Activated naive CD8-positive, alpha-beta T cell treated with anti-CD3 and anti-CD28 coated beads for 36 hours (primary cell): Measurements from ENCODE around the gene NRXN2. TPM values are rescaled to one million over a fixed set of nuclear protein-coding genes. Genes with fewer than 3 reads are reported as not detected.

Source experiments
- DNase-seq: peaks from one replicate; pipeline ENCODE4 v3.0.0; 2021
- H3K27ac Mint-ChIP-seq: one replicate; pipeline ENCODE4 v1.8.0; 2022; ENCODE audit warnings: mild to moderate bottlenecking, moderate library complexity, mixed read lengths
- H3K27me3 Mint-ChIP-seq: one replicate; pipeline ENCODE4 v1.8.0; 2022; ENCODE audit warnings: mild to moderate bottlenecking, mixed read lengths
- H3K36me3 Mint-ChIP-seq: one replicate; pipeline ENCODE4 v1.8.0; 2021; ENCODE audit warnings: mild to moderate bottlenecking, mixed read lengths
- H3K4me1 Mint-ChIP-seq: one replicate; pipeline ENCODE4 v1.8.0; 2021; ENCODE audit warnings: mixed read lengths
- H3K4me3 Mint-ChIP-seq: one replicate; pipeline ENCODE4 v1.8.0; 2022; ENCODE audit warnings: mild to moderate bottlenecking, moderate library complexity, mixed read lengths
- H3K9me3 Mint-ChIP-seq: one replicate; pipeline ENCODE4 v1.8.0; 2022; ENCODE audit warnings: mixed read lengths
- total RNA-seq, 2 experiments: library from RNA; stranded (reverse); gene quantifications; one replicate each; pipeline ENCODE4 v1.2.3, GENCODE V29; 2021

NRXN2 gene
- total RNA-seq, 2 experiments from 2014 or later, result 0.20 to 0.58 TPM

DNA sequence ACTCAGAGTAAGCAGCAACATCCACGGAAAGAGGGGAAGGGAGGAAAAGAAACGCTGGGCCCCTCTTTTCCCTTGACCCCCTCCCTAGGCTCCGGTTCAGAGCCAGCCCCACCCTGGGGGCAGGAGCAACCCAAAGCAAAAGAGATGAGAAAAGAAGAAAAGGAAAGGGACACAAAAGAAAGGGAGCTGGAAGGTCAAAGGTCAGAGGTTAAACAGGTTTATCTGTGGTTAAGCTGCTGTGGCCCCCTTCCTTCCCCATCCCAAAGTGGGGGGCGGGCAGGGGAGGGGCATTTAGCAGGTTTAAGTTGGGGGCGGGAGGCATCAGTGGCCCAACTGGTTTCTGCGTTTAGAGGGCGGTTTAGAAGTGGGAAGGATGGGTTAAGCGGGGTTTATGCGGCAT, 96.4 kb downstream of the NRXN2 start:
- DNase-seq, result no peak
- Mint-ChIP-seq H3K9me3 (no peaks in the 10 kb centered on the region), H3K27ac (no peak overlapping the region), H3K36me3 (no peaks in the 10 kb centered on the region), H3K27me3 (no peaks in the 10 kb centered on the region), H3K4me1 (no peaks in the 10 kb centered on the region), H3K4me3 (no peak overlapping the region)

DNA sequence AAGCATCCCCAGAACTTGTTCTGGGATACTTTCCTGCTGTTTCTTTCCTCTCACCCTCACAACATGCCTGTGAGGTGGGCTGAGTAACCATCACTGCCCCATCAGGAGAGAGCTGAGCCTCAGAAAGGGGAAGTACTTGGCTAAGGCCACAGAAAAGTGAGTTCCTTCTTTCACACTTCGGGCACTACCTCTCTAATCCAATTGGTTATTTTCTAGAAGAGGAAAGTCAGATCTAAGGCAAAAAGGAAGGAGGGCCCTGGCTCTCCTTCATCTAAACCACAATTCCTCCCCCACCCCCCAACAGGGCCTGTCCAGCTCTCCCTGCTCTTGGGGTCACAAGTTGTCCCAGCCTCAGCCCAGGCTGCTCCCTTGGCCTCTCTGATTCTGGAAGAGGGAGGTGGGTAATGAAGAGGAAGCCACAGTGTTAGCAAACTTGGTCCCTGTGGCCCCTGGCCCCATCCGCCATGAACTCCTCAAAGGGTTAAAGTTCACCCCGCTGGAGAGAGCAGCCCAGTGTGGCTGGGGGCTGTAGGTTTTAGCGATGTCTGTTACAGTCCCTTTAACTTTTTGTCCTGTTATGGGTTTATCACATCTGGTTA, 98.0 kb downstream of the NRXN2 start:
- H3K4me3 Mint-ChIP-seq, result no peak overlapping the region
- DNase-seq, result no peak
- no peak overlapping the region for H3K27ac Mint-ChIP-seq
- H3K9me3 Mint-ChIP-seq, result no peaks in the 10 kb centered on the region
- H3K4me1 Mint-ChIP-seq, result no peaks in the 10 kb centered on the region
- H3K36me3 Mint-ChIP-seq, result no peaks in the 10 kb centered on the region
- H3K27me3 Mint-ChIP-seq, result no peaks in the 10 kb centered on the region

DNA sequence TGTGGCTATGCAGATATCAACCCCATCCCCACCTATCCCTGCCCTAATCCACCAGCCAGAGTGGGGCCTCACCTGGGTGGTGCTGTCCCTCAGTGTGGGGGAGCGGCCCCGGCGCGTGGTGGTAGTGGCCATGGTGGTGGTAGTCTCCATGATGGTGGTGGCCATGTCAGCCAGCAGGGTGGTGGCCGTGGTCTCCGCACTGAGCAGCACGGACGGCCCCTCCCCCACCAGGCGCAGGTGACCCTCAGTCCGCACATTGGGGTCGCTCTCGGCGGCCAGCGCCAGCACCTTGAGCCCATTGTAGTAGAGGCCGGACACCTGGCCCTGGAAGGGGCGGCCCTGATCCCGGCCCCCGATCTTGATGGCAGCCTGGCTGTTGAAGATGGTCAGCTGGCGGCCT, 100.3 kb downstream of the NRXN2 start:
- Mint-ChIP-seq H3K4me1 (no peaks in the 10 kb centered on the region), H3K27ac (no peak overlapping the region), H3K27me3 (no peaks in the 10 kb centered on the region), H3K4me3 (no peak overlapping the region), H3K9me3 (no peaks in the 10 kb centered on the region), H3K36me3 (no peaks in the 10 kb centered on the region)
- no peak for DNase-seq

DNA sequence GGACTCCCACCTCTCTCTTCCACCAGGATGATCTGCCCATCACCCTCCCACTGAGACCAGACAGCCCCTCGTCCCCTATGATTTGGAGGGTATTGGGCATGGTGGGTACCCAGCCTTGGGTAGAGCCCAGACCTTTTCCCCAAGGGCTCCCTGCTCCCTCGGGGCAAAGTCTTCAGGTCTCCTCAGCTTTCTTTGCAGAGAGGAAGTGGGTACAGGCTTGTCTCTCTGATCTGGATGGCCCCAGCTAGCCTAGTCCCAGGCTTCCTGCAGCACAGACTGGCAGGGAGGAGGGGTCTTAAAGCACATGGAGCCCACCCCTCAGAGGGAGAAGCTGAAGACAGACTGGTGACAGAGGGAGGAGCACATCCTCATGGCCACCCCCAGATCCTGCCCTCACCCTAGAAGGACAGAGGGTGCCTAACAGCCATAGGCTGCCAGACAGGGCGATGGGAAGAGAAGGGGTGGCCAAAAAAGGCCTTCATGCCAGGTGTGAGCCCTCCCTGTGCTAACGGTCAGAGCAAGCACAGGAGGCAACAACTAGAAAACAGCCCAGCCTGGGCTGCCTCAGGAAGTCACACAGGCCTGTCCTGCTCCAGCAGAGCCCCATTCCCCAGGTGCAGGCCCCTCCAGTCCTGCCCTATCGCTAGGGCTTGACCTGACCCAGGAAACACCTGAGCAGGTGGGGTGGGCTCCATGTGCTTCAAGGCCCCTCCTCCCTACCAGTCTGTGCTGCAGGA, 101.5 kb downstream of the NRXN2 start:
- no peaks in the 10 kb centered on the region for H3K27me3 Mint-ChIP-seq
- no peak overlapping the region for H3K4me3 Mint-ChIP-seq
- H3K4me1 Mint-ChIP-seq, result no peaks in the 10 kb centered on the region
- no peaks in the 10 kb centered on the region for H3K9me3 Mint-ChIP-seq
- H3K27ac Mint-ChIP-seq, result no peak overlapping the region
- no peak for DNase-seq
- no peaks in the 10 kb centered on the region for H3K36me3 Mint-ChIP-seq

DNA sequence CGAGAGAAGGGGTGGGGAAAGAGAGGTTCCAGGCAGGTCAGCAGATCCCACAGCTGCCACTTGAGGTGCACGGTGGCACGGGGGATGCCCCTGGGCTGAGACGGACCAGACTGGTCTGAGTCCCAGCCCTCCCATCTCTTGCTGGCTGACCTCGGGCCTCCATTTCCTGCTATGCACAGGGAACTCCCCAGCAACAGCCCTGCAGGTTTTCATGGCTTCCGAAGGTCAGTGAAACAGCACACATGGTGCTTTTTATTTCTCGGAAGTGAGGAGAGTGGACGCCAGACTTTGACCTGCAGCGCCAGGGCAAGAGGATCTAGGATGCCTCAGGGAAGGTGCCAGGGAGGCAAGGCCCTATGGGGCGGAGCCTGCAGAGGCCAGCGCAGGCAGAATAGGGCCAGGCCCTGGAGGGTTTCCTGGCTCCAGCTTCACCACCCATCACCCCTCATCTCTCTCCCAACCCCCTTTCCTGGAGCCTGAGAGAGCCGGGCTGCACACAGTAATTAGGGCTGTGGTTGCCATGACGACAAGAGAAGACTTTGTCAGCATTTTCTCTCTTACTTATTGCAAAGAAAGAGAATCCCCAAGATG, 102.5 kb downstream of the NRXN2 start:
- DNase-seq, result no peak
- Mint-ChIP-seq H3K9me3 (no peaks in the 10 kb centered on the region), H3K36me3 (no peaks in the 10 kb centered on the region), H3K4me3 (no peak overlapping the region), H3K27ac (no peak overlapping the region), H3K27me3 (no peaks in the 10 kb centered on the region), H3K4me1 (no peaks in the 10 kb centered on the region)

DNA sequence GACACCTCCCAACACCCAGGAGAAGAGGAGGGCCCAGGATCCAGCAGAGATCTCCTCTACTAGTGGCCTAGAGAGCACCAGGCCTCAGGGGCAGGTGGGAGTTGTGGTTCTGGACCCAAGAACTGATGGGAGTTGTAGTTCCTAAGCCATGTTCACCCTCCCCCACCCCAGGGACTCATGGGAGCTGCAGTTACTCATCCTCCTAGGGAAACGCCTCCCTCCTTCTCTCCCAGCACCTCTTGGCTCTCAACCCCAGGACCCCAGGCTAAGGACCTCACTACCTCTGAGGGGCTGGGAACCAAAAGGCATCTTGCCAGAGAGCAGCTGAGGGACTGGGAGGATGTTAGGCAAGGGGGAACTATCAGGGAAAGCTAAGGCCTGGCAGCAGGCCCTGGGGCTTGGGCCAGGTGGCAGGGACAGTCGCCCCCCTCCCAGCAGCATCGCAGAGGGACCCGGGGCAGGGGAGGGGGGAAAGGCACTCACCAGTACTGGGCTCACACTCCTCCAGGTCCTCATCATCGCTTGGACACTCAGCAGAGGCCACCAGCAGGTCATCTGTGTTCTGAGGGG, 103.1 kb downstream of the NRXN2 start:
- Mint-ChIP-seq H3K36me3 (no peaks in the 10 kb centered on the region), H3K4me3 (no peak overlapping the region), H3K4me1 (no peaks in the 10 kb centered on the region), H3K9me3 (no peaks in the 10 kb centered on the region), H3K27ac (no peak overlapping the region), H3K27me3 (no peaks in the 10 kb centered on the region)
- DNase-seq, result no peak

DNA sequence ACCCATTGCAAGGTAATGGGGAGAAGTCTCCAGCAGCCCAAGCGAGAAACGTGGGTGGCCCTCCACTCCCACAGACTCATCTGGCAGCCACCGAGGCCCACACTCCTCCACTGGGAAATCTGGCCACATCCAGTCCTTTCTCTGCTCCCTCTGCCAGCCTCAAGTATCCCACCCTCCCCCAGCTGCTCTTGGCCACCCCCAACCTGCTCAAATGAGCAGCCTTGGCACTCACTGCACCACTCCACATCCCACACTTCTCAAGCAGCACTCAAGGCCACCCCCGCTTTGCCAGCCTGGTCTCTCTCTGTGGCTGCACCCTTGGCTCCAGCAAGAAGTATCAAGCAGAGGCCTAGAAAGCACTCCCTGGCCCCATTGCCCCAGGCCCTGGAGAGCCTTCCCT, 103.8 kb downstream of the NRXN2 start:
- no peak for DNase-seq
- H3K4me1 Mint-ChIP-seq, result no peaks in the 10 kb centered on the region
- H3K36me3 Mint-ChIP-seq, result no peaks in the 10 kb centered on the region
- no peak overlapping the region for H3K4me3 Mint-ChIP-seq
- no peaks in the 10 kb centered on the region for H3K27me3 Mint-ChIP-seq
- H3K27ac Mint-ChIP-seq, result no peak overlapping the region
- no peaks in the 10 kb centered on the region for H3K9me3 Mint-ChIP-seq

DNA sequence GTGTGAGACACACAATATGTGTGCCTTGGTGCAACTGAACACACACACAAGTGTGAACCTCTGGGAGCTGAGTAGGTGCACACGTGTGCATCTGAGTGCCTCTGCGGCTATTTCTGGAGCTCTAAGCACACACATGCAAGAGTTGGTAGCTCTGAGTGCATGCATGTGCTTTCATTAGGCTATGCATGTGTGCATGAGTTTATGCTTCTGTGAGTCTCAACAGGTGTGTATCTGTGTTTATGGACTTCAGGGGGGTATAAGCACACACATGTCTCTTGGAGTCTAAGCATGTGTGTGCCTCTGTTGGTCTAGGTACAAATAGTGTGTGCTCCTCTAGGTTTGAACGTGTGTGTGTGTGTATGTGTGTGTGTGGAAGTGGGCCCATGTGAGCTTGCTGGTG, 106.2 kb downstream of the NRXN2 start:
- Mint-ChIP-seq H3K36me3 (no peaks in the 10 kb centered on the region), H3K27ac (no peak overlapping the region), H3K27me3 (peaks cover 3% of the 10 kb centered on the region), H3K4me1 (peaks cover 2% of the 10 kb centered on the region), H3K4me3 (no peak overlapping the region), H3K9me3 (no peaks in the 10 kb centered on the region)
- DNase-seq, result no peak

DNA sequence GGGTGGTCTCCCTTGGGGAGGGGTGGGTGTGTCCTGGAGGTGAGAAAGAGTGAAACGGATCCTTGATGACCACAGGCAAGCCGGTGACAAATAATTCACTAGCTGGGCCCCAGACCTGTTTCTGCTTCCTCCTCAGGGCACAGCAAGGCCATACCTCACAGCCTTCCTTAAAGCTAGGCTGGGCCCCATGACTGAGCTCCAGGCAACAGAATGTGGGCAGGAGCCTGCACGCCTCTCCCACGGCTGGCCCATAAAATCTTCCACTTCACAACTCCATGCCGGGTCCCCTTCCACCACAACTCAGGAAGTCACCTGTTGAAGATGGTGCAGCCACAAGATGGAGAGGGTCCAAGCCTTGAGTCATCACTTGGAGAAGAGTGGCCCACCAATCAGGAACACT, 108.1 kb downstream of the NRXN2 start:
- Mint-ChIP-seq H3K36me3 (no peaks in the 10 kb centered on the region), H3K9me3 (no peaks in the 10 kb centered on the region), H3K4me1 (peaks cover 6% of the 10 kb centered on the region), H3K27ac (no peak overlapping the region), H3K4me3 (no peak overlapping the region), H3K27me3 (peaks cover 3% of the 10 kb centered on the region)
- DNase-seq, result no peak

DNA sequence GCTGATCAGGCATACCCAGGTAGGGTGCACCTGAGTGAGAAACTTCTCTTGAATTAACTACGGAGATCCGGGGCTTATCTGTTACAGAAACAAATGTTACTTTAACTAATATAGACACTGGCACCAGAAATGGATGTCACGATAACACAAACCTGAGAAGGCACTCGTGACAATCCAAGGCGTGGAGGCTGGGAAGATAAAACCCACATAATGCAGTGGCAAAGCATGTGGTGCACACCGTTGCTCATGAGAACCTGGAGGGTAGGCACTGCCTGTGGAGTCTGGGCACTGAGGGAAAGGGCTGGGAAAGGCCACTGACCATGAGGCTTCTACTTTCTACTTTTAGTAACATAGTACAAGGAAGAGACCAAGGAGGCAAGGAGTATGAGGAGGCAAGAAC, 109.3 kb downstream of the NRXN2 start:
- DNase-seq, result no peak
- peaks cover 3% of the 10 kb centered on the region for H3K27me3 Mint-ChIP-seq
- H3K36me3 Mint-ChIP-seq, result no peaks in the 10 kb centered on the region
- H3K4me3 Mint-ChIP-seq, result no peak overlapping the region
- H3K9me3 Mint-ChIP-seq, result no peaks in the 10 kb centered on the region
- peaks cover 6% of the 10 kb centered on the region for H3K4me1 Mint-ChIP-seq
- H3K27ac Mint-ChIP-seq, result no peak overlapping the region

DNA sequence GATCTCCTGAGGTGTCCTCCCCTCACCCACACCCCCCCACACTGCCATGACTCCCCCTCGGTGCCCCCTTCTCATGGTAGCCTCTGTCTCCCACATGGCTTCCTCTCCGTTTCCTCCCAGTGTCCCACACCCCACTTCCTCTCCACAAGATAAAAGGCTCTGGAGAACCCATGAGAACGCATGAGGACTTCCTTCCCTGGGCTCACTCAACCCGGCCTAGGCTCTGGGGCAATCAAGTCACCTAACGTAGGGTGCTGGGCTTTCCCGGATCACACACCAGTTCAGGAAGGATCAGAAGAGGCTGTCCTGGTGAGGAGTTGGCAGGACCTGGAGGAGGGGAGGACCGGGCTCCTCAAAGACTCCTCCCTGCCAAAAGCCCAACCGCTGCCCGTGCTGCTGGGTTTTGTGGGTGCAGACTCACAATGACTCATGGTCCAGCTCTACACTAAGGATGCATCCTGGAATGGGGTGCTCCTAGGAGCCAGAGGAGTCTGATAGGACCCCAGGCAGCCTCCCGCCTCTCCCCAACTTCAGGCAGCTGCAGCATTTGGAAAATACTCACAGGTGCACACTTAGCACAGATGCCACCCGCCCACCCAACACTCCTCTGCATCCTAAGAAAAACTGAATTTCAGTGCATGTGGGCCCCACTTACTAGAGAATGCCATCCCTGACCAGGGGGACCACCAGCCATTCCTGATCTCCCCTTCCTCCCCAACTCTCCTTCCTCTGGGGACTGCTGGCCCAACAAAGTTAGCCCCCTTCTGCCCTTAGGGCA, 110.9 kb downstream of the NRXN2 start:
- no peaks in the 10 kb centered on the region for H3K36me3 Mint-ChIP-seq
- no peak for DNase-seq
- H3K27ac Mint-ChIP-seq, result no peak overlapping the region
- peaks cover 6% of the 10 kb centered on the region for H3K4me1 Mint-ChIP-seq
- no peak overlapping the region for H3K4me3 Mint-ChIP-seq
- no peaks in the 10 kb centered on the region for H3K9me3 Mint-ChIP-seq
- H3K27me3 Mint-ChIP-seq, result peaks cover 3% of the 10 kb centered on the region

DNA sequence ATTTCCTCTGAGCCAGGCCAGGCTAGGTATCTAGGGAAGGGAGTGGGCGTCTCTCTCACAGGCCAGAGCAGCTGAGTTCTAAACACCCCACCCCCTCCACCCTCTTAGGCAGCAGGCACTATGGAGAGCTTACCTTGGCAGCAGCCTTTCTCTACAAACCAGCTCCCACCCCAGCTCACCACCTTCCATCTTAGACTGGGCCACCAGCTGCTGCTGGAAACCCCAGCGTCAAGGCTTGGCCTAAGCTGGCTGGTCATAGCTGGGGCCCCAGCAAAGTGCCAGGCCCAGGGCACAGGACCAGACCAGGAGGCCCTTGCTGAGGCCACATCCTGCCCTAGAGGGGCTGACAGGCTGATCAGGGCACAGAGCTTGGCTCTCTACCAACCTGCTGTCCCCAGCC, 111.8 kb downstream of the NRXN2 start:
- Mint-ChIP-seq H3K27me3 (peaks cover 3% of the 10 kb centered on the region), H3K36me3 (no peaks in the 10 kb centered on the region), H3K27ac (no peak overlapping the region), H3K4me3 (no peak overlapping the region), H3K9me3 (no peaks in the 10 kb centered on the region), H3K4me1 (peaks cover 6% of the 10 kb centered on the region)
- DNase-seq, result no peak

DNA sequence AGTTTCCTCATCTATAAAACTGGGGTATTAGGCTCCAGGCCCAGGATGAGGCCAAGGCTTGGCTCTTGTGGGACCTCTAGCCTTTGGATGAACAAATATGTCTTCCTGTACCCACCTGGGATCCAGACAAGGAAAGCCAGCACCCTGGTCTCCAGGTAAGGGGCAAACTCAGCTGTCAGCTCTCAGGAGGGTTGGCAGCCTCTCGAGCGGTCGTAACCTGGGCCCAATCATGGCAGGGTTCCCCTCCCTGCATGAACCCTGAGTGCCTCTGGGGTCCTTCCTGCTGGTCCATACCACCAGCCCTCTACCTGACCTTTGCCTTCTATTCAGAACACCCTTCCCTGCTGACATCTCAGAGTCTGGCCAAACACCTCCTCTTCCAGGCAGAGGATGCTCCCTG, 112.4 kb downstream of the NRXN2 start:
- Mint-ChIP-seq H3K27ac (no peak overlapping the region), H3K27me3 (peaks cover 3% of the 10 kb centered on the region), H3K9me3 (no peaks in the 10 kb centered on the region), H3K4me1 (peaks cover 6% of the 10 kb centered on the region), H3K36me3 (no peaks in the 10 kb centered on the region), H3K4me3 (no peak overlapping the region)
- DNase-seq, result no peak

DNA sequence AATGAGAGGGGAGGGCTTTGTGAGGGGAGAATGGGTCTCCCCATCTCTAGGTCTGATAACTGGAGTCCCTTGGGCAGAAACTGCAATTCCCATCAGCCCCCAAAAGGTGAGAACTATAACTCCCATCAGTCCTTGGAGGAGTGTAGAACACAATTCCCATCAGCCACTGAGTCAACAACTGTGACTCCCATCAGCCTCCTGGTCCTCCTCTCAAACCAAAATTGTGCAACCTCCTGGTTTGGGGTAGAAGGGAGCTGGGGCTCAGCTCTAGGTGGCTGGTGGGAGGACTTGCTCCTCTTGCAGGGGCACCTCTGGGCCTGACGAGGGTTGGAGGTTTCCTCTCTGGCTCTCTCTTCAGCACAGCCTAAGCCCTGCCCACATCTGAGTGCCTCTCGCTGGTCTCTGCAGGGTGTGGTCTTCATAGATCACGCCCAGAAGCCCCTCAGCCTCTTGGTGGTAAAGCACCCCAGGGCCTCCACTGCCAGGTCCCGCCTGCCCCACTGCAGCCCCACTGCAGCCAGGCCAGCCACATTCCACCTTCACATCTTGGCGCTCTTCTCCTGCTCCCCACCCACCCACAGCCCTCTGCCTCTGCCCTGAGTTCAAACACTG, 113.5 kb downstream of the NRXN2 start:
- H3K27ac Mint-ChIP-seq, result no peak overlapping the region
- H3K27me3 Mint-ChIP-seq, result peaks cover 3% of the 10 kb centered on the region
- no peak for DNase-seq
- H3K4me3 Mint-ChIP-seq, result no peak overlapping the region
- peaks cover 6% of the 10 kb centered on the region for H3K4me1 Mint-ChIP-seq
- H3K9me3 Mint-ChIP-seq, result no peaks in the 10 kb centered on the region
- no peaks in the 10 kb centered on the region for H3K36me3 Mint-ChIP-seq

DNA sequence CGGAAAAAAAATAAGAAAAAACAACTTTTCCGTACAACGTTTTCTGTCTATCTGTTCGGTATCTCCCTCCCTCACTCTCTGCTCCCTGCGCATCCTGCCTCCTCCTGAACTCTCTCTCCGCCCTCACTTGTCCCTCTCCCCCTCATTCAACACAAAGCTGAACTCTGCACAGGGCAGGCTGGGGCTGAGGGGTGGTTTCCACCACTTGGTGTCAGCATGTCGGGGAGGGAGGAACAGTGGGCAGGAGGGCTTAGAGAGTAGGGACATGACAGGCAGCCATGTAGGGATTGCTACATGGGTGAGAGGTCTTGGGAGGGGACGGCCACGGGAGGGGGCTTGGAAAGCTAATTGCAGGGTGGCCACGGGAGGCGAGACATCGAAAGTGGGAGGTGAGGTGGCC, 114.4 kb downstream of the NRXN2 start:
- no peaks in the 10 kb centered on the region for H3K9me3 Mint-ChIP-seq

More for the DNA sequence above, 114.4 kb downstream of the NRXN2 start:
- Mint-ChIP-seq H3K4me1 (peaks cover 6% of the 10 kb centered on the region), H3K36me3 (no peaks in the 10 kb centered on the region), H3K27me3 (no peaks in the 10 kb centered on the region), H3K27ac (no peak overlapping the region), H3K4me3 (no peak overlapping the region)
- DNase-seq, result no peak
